Measurements from ENCODE around the gene NUMA1.
A peak's percentile ranks its signal among the peaks of the same experiment; 100 is the strongest.

The NUMA1 gene

DNA sequence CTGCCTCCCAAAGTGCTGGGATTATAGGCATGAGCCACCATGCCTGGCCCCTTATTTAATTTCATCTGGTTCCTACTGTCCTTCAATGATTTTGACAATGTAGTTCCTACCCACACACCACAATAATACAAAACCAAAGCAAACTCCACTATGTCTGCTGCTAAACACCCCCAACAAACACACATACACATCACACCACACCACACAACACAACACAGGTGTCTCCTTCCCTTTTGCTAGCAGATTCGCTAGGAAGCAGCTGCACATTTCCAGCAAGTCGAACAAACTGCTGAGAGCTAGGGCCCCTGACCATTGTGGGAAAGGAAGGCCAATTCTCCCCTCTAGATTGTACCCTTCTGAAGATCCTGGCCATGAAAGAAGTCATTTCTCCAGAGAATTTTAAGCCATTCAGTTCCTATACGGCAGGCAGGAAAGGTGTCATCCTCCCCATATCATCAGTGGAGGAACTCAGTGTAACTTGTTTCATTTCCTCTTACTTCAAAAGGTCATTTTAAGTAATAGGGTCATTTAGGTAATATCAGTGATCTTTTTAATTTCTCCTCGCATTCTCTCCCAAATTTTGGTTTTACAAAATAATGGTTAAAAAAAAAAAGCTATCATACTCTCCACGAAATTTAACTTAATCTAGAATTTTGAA, 18.5 kb downstream of the NUMA1 start:
- no peak for DNase-seq

DNA sequence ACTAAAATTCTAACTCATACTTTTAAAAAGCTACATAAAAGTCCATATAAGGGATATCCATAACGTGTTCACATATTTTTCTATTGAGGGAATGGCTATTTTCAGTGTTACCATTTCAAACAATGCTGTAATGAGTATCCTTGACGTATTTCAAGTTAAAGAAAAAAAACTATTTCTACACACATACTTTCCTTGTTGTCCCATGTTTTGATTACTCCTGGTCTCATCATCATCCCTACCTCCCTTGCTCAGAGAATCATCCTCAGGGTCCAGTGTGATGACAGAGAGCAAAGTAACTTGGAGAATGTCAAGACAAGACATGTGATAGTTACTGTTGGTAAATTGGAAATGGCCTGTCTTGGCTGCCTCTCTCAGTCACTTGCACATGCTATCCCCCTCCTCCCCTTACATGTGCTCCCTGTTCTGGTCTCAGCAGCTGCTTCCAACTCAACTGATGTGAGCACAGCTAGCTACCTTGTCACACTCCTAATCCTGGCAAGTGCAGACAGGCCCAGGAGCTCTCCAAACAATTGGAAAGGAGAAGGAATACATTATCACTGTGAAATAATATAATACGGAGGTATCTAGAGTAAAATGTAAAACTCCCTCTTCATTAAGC, 21.8 kb downstream of the NUMA1 start:
- no peak for DNase-seq

DNA sequence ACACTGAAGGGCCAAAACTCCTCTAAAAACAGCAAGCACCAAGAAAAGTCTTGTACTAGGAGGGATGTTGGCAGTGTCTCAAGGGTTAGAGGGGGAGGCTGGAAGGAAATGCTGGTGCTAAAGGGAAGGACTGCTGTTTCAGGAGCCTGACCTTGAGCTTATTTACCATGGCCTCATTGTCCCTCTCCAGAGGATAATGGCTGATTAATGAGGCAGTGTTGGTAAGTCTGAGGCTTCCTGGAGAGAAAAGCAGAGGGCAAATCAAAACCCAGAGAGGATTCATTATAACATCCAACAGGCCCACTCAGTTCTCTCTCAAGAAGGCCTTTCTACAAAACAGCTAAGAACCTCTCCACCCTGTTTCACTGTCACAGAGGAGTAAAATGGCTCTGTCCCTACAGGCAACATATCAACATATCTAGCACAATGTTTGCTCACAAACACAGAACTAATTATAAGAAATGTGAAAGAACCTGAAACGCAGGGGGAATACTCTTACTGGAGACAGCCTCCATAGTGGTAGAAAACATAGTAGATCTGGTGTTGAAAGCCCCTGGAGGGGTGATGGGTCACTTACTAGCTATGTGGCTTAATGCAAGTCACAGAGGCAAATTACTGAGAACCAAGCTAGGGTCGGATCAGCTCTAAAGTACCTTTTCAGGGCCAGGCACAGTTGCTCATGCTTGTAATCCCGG, 31.4 kb downstream of the NUMA1 start:
- DNase-seq: no peak

DNA sequence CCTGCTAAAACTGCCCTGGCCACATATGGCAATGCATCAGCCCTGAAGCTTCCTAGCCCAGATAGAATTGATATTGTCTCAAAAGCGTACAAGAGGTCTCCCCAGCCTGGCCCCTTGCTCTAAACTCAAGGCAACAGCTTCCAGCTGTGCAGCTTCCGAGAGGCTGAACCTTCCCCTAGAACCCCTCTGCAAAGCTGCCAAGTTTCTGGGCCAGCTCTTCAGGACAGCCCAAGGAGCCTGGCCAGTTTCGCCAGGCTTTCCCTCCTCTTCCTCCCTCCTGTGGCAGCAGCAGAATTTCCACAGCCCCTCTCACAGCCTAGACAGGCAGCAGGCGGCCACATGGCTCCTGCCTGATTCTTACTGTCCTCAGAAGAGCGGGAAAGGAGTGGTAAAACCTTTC, 34.5 kb downstream of the NUMA1 start:
- DNase-seq: no peak

DNA sequence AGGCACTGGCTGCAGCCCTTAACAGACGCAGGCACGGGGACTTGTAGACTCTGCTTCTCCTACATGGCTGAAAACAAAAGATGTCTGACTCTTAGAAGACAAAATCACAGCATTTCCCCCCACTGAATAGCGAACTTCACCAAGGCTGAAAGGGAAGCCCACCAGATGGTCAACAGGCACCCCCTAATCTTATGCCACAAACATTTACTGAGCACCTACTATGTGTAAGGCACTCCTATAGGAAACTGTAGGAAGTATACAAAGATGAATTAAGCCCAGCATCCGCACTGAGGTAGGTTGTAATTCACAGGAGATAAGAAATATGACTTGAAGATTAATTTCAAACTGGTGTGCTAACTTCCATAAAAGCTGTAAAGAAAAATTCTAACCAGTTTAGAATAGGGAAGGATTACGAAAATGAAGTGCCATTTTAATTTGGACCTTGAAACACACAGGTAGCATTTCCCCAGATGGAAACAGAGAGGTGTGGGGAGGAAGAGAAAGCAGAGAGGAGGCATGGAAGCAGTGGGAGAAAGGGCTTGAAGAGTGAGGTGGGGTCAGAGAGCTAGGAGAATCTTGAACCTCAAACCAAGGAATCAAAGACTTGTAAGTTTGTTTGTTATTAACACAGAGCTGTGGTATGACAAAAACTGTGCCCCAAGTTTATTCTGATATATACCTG, 38.1 kb downstream of the NUMA1 start:
- no peak for DNase-seq

DNA sequence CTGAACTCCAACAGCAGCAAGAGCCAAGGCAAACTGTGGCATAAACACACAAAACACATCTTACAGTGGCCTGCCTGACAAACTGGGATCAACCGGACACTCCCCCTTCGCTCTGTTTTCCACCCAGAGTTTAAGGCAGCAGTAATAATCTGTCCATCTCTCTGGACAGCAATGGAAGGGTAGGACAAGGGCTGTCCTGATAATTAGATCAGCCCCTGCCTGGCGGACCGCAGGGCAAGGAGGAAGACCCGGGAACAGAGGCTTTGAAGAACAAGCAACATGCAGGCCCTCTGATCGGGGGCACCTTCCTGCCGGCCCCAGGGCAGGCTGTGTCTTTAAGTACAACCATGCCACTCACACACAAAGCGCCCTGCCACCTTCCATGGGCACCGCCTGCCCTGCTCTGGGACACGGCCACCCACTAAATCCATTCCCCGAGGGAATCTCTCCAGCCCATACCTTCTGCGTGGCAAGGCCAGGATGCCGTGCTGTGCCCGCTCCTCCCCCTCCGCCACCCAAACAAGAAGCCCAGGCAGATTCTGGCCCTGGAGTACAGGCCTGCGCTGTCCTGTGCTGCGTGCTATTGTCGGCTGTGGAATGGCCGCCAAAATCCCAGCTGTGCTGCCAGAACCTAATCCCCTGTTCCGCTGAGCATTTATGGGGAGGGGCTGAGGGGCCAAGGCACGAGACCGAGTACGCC, 38.8 kb downstream of the NUMA1 start:
- peak; percentile 58 to 65 for DNase-seq

DNA sequence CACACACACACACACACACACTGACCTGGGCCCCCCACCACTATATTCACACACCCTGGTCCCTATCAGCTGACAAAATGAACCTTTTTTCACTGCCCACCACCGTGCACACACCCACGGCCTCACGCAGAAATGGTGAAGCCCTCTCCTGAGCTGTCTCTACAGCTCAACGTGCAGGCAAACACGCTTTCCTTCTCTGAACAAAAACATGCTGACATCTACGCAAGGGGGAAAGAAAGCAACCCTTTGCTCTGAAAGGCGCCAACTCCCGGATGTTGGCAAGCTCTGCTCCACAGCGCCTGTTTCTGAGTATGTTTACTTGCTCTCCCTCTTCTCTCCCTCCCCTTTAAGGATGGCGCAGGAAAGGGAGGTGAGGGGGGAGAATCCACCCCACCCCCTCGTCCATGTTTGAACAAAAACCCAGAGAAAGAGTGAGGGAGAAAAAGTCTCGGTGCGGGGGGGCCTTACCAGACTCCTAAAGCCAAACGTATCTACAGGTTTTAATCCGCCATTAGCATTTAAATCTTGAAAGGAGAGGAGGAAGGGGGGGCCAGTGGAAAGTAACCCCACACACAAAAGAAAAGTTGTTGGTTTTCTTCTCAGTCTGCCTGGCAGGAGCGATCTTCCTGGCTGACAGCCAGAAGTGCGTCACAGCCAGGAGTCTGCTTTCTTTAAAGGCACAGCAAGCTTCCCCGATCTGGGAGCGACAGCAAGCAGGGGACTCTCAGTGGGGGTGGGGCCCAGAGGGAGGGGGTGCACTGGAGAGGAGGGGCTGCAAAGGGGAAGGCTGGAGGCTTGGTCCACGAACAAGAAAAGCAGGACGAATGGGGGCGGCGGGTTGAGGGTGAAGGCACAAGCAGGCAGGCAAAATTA, 39.6 kb downstream of the NUMA1 start:
- peak; percentile 79 to 80 for DNase-seq

DNA sequence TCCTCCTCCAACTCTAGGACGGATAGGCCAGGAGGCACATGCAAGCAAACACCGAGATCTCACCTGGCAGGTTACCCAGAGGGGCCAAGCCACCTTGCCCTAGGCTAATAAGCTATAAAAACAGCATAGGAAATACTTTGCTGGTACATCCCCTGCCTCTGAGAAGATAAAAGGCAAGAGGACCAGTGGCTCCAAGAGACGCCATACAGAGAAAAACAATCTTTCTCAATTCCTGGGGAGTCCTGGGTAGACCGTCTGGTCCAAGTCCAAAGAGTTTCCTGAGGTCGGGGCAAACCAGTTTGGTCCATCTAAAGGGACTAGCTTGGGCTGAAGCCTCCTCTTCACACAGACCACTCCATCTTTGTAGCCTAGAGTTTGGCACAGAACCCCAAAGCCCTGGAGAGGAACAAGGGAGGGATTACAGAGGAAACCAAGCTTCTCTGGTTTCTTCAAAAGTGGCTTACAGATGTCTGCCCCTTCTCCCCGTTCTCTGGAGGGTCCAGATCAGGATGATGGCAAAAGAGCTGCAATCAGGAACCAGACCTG, 40.4 kb downstream of the NUMA1 start:
- peak; percentile 33 to 38 for DNase-seq

DNA sequence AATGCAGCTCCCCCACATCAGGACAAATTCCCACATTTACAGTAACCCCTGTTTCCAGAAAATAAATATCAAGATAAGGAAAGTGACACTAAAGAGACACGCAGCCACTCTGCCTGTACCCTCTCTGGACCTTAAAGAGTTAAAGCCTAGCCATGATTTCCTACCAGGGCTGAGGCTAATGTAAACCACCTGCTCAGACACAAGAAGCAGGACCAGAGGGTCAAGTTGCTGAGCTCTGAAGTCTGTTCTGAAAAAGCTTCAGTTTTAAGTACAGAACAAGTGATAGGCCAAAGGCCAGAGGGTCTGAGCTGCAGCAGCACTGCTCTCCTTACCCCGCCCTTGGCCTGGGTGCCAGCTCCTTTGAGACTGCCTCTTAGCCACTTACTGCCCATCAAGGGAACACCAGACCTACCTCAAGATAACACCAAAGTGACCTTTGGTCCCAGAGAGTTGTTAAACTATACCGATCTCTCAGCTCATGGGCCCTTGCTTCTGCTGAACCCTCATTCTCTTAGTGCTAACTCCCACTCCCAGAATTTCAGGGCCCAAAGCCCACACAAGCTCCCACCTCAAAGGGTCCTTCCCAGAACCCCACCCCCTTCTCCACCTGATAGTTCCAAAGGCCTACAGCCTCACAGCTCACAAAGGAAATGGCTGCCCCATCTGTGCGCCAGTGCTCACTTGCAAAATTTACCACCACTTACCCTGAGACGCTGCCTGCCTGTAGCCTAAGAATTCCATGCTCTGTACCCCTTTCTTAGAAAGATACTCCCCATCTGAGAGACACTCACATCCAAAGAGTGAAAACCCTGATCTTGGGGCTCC, 41.1 kb downstream of the NUMA1 start:
- DNase-seq: peak in 1 of 2 experiments; percentile 26

DNA sequence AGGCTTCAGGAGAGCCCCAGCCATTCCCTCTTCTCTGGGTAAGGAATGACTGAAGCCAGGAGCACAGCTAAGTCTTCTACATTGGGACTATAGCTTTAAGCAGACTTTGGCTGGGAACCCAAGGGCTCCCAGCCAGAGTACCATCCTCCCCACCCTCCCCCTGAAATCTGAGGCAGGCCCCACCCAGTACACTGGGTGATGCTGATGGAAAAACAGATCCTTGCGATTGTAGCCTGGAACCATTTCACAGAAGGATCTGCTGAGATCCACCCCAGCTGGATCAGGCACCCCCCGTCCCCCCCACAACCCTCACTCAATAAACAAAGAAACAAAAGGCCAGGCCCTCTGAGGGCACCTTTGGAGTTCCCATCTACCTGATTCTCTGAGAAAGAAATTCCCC, 41.9 kb downstream of the NUMA1 start:
- no peak for DNase-seq

DNA sequence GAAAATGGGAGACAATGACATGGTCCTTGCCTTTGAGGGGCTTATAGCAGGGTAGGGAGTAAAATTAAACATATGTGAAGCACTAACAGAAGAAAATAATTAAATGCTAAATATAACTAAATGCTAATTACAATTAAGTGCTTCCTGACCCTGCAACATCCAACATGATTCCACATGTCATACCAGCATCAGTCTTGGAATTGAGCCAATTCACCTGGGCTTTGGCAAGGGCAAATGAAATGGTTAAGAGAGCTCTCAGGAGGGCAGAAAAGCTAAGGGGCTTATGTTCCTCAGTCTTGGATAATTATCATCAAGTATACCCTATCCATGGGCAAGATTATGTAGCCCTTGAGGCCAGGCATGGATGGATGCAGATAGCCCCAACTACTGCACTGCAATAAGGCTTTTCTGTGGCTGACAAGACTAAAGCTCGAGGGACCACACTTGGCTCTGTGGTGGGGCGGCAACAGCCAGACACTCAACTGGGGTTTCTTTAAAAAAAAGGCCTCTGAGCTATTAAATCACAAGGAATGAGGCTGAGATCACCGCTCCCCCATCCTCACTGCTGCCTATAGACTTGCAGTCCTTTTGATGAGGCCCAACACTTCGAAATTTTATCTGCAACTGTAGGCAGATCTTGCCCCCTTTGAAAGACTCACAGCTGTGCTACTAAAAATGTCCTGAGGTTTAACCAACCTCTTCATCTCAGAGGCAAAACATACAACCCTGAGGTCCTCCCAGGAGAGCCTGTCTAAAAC, 42.6 kb downstream of the NUMA1 start:
- DNase-seq: no peak

DNA sequence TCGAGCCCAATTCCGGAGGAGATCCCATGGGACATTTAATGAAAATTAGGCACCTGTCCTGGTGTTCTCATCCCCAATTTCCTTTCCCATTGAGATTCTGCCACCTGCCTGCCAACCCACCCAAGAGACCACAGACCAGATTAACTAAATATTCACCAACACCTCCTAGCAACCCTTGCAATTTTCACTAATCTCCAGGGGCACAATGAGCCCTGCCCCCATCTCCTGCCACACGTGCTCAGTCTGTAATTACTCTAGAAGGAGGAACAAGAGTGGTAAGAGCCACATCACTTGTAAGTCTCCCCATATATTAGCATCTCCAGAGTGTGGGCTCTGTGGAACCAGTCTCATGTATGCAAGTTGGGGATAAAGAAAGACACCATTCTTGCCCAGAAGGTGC, 43.7 kb downstream of the NUMA1 start:
- no peak for DNase-seq

DNA sequence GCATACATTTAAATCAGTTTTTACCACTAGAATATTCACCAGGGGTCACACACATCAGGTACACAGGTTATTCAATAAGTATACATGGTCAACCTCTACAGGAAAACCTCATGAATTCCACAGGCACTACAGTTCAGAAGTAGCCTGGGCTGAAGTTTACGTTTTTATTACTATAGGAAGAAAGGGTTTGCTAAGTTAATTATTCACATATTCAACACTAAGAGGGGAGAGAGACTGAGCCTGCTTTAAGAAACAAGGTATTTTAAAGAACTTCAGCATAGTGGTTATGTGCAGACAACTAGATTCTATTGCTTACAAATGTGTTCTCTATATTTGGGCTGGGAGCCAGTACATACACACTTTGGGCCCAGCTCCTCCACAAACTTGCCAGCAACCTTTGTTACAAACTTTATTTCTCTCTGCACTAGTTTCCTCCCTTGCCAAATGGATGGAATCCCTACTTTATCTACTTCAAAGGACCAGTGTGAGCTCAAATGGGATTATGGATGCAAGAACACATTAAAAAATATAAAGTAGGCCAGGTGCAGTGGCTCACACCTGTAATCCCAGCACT, 49.8 kb downstream of the NUMA1 start:
- no peak for DNase-seq

DNA sequence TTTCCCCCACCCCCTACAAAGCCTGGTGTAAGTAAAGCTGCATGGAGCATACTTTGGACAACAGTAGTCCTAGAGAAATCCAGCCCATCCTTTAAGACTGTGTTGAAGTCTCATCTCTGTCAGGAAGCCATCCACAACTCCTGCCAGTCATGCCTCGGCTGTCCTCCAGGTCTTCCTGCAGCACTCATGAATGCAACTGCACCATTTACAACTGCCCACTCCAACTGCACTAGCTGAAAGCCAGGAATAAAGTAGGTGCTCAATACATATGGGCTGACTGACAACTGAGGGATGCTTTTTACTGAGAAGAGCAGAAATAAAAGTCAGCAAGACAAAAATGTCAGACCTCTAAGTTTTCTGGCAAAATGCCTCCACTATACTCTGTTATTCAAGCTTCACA, 54.3 kb downstream of the NUMA1 start:
- no peak for DNase-seq

DNA sequence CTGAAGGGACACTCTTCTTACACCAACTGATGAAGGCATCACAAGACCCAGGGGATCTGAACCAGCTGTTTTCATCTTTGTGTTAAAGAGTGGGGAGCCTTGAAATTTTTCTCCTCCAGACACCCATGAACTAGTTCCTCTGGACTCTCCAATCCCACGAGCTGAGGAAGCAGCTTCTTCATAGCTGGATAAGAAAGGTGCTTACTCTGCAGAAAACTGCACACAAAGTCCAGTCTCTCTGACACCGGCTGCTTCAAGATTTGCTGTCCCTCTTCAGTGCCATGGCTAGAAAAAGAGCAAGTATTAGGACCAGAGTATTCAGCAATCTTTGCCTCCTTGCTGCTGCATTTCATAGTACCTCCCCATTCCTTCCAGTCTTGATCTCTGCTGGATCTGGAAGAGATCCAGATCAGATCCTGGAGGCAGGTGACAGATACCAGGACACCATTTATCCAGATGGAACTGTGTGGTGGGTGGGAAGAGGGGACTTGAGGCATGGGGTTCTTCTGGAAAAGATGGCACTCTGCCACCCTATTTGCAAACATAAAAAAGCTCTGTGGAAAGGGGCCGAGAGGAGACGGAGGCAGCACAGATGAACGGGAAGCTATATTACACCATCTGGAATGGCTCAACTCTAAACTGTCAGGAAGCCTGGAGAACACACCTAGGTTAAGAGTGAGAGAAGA, 56.1 kb downstream of the NUMA1 start:
- DNase-seq: no peak

DNA sequence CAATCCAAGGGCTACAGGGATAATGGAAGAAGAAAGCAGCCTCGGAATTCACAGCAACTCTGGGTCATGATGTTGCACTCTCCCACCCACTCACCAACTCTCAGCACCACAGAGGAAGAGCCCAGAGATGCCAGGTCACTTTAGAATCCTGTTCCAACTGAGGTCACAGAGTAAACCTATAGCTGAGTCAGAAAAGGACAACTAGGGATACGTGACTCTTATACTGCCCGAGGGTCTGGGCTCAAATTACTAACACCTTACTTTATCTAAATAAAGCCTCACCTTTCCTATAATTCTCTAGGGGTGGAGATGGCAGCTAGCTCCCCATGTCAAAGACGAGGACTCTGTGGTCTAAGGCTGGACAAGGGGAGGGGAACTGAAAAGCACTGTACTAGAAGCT, 57.0 kb downstream of the NUMA1 start:
- no peak for DNase-seq

DNA sequence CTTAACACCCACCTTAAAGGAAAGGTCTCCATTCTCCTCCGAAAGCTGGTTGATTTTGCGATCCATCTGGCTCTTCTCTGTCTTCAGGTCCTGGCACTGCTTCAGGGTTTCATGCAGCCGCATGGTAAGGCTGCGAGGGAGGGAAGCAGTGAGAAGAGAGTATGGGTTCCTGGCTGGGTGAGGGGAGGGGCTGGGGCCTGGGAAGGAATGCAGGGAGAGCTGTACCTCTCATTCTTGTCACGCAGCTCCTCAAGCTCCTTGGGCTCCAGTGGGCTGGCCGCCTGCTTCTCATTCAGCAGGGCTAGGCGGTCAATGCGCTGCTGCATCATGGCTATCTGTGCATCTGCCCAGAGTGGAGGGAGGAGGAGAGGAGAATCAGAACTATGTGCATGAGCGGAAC, 62.2 kb downstream of the NUMA1 start:
- DNase-seq: no peak

DNA sequence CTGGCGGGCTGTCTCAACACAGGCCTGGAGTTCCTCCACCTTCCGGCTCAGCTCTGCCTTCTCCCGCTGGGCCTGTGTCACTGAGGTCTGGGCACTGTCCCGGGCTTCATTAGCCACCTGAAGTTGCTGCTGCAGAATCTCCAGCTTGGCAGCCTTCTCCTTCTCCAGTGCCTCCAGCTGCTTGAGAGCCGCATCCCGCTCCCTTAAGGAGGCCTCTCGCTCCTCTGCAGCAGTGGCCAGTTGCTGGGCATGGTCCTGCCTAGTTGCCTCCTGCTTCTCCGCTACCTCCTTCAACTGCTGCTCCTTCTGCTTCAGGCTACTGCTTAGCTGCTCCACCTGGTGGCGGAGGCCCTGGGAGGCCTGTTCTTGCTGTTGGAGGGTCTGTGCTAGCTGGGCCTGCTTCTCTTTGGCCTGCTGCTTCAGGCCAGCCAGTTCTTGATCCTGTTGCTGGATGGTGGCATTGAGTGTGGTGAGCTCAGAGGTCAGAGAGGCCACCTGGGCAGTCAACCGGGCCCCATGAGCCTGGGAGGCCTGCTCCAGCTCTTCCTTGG, 64.8 kb downstream of the NUMA1 start:
- DNase-seq: no peak

Measured in activated T-cell treated with anti-CD3 and anti-CD28 coated beads, Interleukin-2, amount 50 U/mL, for 48 hours (primary cell).